ENCODE results near the gene SLC9A9.

DNA sequence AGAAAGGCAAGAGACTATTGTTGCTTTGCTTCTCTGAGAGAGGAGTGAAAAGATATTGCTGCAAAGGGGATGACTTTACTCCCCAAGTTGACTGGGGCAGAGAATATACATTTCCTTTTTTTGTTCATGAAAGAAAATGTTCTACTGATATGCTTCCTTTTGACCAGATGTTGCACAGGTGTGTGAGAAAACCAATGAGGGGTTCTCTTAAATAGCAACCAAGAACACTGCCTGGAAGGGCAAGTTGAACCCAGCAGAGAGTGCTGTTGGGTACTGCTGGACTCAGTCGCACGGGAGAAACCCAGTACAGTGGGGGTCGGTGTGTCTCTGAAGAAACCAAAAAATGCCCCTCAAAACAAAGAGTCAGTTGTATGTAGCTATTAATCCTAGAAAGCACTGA lies 627.5 kb downstream of the SLC9A9 start:
- TF ChIP-seq SNAI2 (CRISPR knock-in tag; IDR thresholded peaks at IDR 0.05) = no peak
- TF ChIP-seq, protein P1, sequence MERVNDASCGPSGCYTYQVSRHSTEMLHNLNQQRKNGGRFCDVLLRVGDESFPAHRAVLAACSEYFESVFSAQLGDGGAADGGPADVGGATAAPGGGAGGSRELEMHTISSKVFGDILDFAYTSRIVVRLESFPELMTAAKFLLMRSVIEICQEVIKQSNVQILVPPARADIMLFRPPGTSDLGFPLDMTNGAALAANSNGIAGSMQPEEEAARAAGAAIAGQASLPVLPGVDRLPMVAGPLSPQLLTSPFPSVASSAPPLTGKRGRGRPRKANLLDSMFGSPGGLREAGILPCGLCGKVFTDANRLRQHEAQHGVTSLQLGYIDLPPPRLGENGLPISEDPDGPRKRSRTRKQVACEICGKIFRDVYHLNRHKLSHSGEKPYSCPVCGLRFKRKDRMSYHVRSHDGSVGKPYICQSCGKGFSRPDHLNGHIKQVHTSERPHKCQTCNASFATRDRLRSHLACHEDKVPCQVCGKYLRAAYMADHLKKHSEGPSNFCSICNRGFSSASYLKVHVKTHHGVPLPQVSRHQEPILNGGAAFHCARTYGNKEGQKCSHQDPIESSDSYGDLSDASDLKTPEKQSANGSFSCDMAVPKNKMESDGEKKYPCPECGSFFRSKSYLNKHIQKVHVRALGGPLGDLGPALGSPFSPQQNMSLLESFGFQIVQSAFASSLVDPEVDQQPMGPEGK (CRISPR knock-in tag; IDR thresholded peaks at IDR 0.05; ENCODE audit: borderline replicate concordance) = no peak
